Measurements from ENCODE around the gene NUBP2.

The NUBP2 gene

DNA sequence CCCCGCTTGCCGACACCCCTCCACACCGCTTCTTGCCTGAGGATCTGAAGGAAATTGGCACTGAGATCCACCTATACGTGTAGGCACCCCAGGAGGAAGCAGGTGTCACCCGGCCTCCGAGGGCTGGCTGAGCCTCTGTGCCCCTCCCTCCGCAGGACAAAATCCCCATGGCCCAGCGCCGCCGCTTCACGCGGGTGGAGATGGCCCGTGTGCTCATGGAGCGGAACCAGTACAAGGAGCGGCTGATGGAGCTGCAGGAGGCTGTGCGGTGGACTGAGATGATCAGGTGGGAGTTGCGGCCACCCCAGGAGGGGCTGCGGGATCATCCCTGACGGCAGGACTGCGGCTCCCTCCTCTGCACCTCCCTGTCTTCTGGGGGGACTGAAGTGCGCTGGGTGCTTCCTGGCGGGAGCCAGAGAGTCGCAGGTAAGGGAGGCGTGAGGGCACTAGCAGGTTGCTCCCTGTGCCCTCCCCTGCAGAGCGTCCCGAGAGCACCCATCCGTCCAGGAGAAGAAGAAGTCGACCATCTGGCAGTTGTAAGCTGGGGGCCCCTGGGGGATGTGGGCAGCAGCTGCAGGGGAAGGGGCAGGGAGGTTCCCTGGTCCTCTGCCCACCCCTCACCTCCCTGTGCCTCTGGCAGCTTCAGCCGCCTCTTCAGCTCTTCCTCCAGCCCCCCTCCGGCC lies 20.4 kb upstream of the NUBP2 start:
- Histone ChIP-seq H3K9me3 (ENCODE audit: control insufficient read depth, insufficient read depth, low read depth, low read length) (no peaks in the 10 kb centered on the region), H3K4me3 (ENCODE audit: low read depth, low read length) (no peak overlapping the region), H3K36me3 (ENCODE audit: control insufficient read depth in 2 of 2, insufficient read depth in 1 of 2, low read length in 2 of 2) (peaks cover 0 to 88% of the 10 kb centered on the region in 2 experiments; a peak in 1 of 3 replicates), H3K27ac (ENCODE audit: extremely low read depth, low read depth, low read length) (no peak overlapping the region), H3K4me1 (ENCODE audit: control insufficient read depth, insufficient read depth, low read length) (no peaks in the 10 kb centered on the region)
- no peak for TF ChIP-seq SALL2 (tag by site-specific recombination; IDR thresholded peaks at IDR 0.05; ENCODE audit: borderline replicate concordance)
- no peak for TF ChIP-seq ZNF121 (tag by site-specific recombination; IDR thresholded peaks at IDR 0.05)
- TF ChIP-seq ZNF221 (tag by site-specific recombination; IDR thresholded peaks at IDR 0.05; ENCODE audit: borderline replicate concordance), result no peak
- TF ChIP-seq ZNF777 (tag by site-specific recombination; IDR thresholded peaks at IDR 0.05; ENCODE audit: borderline replicate concordance), result no peak
- no peak for TF ChIP-seq ZNF623 (tag by site-specific recombination; IDR thresholded peaks at IDR 0.05)
- CTCF ChIA-PET, result interaction anchor here (0.6 kb wide), 1 partner anchor 44 kb away, joined by 5 read pairs; no protein-coding TSS in a partner anchor
- POLR2A ChIA-PET, result no interaction called here

DNA sequence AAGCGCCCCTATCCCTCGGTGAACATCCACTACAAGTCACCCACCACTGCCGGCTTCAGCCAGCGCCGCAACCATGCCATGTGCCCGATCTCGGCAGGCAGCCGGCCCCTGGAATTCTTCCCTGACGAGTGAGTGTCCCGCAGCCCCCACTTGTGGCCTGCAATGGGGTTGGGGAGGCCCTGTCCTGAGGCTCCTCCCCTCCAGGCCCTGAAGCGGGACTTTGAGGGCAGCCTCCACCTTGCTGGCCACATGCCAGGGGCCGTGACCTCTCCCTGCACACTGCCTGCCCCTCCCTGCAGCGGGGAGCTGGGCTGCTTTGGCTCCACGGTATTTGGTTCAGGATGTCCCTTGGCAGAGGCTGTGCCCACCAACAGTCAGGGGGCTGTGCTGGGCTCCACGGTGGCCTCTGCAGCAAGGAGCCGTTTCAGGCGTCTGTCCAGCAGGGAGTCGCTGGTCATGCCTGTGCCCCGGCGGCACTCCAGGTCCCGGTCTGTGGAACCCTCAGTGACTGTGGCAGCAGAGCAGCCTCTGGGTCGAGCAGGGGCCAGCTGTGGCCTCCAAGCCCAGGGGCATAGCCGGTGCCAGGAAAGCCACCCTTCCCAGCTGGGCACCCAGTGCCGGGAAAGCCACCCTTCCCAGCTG lies 19.8 kb upstream of the NUBP2 start:
- ChIA-PET CTCF (interaction anchor here (0.6 kb wide), 1 partner anchor 43 kb away, joined by 5 read pairs; no protein-coding TSS in a partner anchor), POLR2A (no interaction called here)
- H3K4me3 ChIP-seq (ENCODE audit: low read depth, low read length), result no peak overlapping the region
- TF ChIP-seq ZNF404 (tag by site-specific recombination; IDR thresholded peaks at IDR 0.05) (no peak), ZNF677 (tag by site-specific recombination; IDR thresholded peaks at IDR 0.05) (no peak), ZNF341 (tag by site-specific recombination; IDR thresholded peaks at IDR 0.05; ENCODE audit: low read depth) (peak; percentile 67; the same call in 1 of the 2 replicates), SCRT2 (tag by site-specific recombination; IDR thresholded peaks at IDR 0.05) (peak; percentile 45; the same call in 1 of the 2 replicates)
- TF ChIP-seq, protein P1, sequence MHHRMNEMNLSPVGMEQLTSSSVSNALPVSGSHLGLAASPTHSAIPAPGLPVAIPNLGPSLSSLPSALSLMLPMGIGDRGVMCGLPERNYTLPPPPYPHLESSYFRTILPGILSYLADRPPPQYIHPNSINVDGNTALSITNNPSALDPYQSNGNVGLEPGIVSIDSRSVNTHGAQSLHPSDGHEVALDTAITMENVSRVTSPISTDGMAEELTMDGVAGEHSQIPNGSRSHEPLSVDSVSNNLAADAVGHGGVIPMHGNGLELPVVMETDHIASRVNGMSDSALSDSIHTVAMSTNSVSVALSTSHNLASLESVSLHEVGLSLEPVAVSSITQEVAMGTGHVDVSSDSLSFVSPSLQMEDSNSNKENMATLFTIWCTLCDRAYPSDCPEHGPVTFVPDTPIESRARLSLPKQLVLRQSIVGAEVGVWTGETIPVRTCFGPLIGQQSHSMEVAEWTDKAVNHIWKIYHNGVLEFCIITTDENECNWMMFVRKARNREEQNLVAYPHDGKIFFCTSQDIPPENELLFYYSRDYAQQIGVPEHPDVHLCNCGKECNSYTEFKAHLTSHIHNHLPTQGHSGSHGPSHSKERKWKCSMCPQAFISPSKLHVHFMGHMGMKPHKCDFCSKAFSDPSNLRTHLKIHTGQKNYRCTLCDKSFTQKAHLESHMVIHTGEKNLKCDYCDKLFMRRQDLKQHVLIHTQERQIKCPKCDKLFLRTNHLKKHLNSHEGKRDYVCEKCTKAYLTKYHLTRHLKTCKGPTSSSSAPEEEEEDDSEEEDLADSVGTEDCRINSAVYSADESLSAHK (tag by site-specific recombination; IDR thresholded peaks at IDR 0.05), result no peak
- TF ChIP-seq, protein P2, sequence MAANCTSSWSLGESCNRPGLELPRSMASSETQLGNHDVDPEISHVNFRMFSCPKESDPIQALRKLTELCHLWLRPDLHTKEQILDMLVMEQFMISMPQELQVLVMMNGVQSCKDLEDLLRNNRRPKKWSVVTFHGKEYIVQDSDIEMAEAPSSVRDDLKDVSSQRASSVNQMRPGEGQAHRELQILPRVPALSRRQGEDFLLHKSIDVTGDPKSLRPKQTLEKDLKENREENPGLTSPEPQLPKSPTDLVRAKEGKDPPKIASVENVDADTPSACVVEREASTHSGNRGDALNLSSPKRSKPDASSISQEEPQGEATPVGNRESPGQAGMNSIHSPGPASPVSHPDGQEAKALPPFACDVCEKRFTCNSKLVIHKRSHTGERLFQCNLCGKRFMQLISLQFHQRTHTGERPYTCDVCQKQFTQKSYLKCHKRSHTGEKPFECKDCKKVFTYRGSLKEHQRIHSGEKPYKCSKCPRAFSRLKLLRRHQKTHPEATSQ (tag by site-specific recombination; IDR thresholded peaks at IDR 0.05), result no peak
- TF ChIP-seq, protein P3, sequence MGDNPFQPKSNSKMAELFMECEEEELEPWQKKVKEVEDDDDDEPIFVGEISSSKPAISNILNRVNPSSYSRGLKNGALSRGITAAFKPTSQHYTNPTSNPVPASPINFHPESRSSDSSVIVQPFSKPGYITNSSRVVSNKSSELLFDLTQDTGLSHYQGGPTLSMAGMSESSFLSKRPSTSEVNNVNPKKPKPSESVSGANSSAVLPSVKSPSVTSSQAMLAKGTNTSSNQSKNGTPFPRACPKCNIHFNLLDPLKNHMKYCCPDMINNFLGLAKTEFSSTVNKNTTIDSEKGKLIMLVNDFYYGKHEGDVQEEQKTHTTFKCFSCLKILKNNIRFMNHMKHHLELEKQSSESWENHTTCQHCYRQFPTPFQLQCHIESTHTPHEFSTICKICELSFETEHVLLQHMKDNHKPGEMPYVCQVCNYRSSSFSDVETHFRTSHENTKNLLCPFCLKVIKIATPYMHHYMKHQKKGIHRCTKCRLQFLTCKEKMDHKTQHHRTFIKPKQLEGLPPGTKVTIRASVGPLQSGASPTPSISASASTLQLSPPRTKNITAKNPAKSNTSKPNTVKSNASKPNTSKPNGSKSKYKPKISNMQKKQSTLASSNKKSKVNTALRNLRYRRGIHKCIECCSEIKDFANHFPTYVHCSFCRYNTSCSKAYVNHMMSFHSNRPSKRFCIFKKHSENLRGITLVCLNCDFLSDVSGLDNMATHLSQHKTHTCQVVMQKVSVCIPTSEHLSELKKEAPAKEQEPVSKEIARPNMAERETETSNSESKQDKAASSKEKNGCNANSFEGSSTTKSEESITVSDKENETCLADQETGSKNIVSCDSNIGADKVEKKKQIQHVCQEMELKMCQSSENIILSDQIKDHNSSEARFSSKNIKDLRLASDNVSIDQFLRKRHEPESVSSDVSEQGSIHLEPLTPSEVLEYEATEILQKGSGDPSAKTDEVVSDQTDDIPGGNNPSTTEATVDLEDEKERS (tag by site-specific recombination; IDR thresholded peaks at IDR 0.05), result no peak
- TF ChIP-seq, protein P4, sequence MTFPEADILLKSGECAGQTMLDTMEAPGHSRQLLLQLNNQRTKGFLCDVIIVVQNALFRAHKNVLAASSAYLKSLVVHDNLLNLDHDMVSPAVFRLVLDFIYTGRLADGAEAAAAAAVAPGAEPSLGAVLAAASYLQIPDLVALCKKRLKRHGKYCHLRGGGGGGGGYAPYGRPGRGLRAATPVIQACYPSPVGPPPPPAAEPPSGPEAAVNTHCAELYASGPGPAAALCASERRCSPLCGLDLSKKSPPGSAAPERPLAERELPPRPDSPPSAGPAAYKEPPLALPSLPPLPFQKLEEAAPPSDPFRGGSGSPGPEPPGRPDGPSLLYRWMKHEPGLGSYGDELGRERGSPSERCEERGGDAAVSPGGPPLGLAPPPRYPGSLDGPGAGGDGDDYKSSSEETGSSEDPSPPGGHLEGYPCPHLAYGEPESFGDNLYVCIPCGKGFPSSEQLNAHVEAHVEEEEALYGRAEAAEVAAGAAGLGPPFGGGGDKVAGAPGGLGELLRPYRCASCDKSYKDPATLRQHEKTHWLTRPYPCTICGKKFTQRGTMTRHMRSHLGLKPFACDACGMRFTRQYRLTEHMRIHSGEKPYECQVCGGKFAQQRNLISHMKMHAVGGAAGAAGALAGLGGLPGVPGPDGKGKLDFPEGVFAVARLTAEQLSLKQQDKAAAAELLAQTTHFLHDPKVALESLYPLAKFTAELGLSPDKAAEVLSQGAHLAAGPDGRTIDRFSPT (tag by site-specific recombination; IDR thresholded peaks at IDR 0.05), result peak; percentile 27; the same call in 1 of the 2 replicates
- H3K9me3 ChIP-seq (ENCODE audit: control insufficient read depth, insufficient read depth, low read depth, low read length), result no peaks in the 10 kb centered on the region
- H3K36me3 ChIP-seq (ENCODE audit: control insufficient read depth in 2 of 2, insufficient read depth in 1 of 2, low read length in 2 of 2), result peaks cover 0 to 88% of the 10 kb centered on the region in 2 experiments; a peak in 1 of 3 replicates
- H3K4me1 ChIP-seq (ENCODE audit: control insufficient read depth, insufficient read depth, low read length), result no peaks in the 10 kb centered on the region
- no peak overlapping the region for H3K27ac ChIP-seq (ENCODE audit: extremely low read depth, low read depth, low read length)

Data from HEK293 (cell line).